H1 (cell line): ENCODE results near the gene CCT6B. TPM values are rescaled to one million over a fixed set of nuclear protein-coding genes. Genes with fewer than 3 reads are reported as not detected.

ENCODE experiments used
- CTCF ChIA-PET: fragments of 300-600 bp; sonication (Branson Sonifier 250); formaldehyde crosslinking; loops from one replicate; lab custom pipeline; 2021; ENCODE audit not compliant: partially characterized antibody; lab: Charles Lee
- POLR2A ChIA-PET: fragments of 300-600 bp; sonication (Branson Sonifier 250); formaldehyde crosslinking; loops from one replicate; lab custom pipeline; 2021; ENCODE audit warnings: inconsistent platforms; ENCODE audit not compliant: partially characterized antibody; lab: Charles Lee
- DNase-seq, 2 experiments: peaks; one replicate each; pipeline versions ENCODE4 v3.0.0 to v3.0.0-alpha.2; 2010 to 2022; ENCODE audit warnings: low spot score in 2 of 2, low read depth in 1 of 2, mixed read lengths in 1 of 2
- FAIRE-seq: peaks from 2 replicates; lab custom pipeline; 2011; peaks lifted over from hg19 to GRCh38; lab: Jason Lieb, UNC
- H2AFZ ChIP-seq: 2 replicates; pipeline ENCODE4 v1.8.1; 2012; ENCODE audit warnings: low read length, inconsistent platforms
- H2AK5ac ChIP-seq: 2 replicates; pipeline ENCODE4 v1.6.1; 2013; ENCODE audit warnings: low read depth, low read length
- H2BK120ac ChIP-seq: replicated peaks from 2 replicates; pipeline ENCODE3; 2013; ENCODE audit warnings: low read depth, low read length, inconsistent platforms
- H2BK12ac ChIP-seq: 2 replicates; pipeline ENCODE4 v1.6.1; 2013; ENCODE audit warnings: low read depth, low read length
- H2BK15ac ChIP-seq: 2 replicates; pipeline ENCODE4 v1.6.1; 2013; ENCODE audit warnings: low read length
- H2BK20ac ChIP-seq: 2 replicates; pipeline ENCODE4 v1.6.1; 2013; ENCODE audit warnings: low read length
- H2BK5ac ChIP-seq: 2 replicates; pipeline ENCODE4 v1.6.1; 2013; ENCODE audit warnings: low read depth, low read length
- H3K14ac ChIP-seq: 2 replicates; pipeline ENCODE4 v1.6.1; 2013; ENCODE audit warnings: inconsistent platforms; ENCODE audit not compliant: insufficient read length
- H3K18ac ChIP-seq: 2 replicates; pipeline ENCODE4 v1.6.1; 2013; ENCODE audit warnings: low read length; ENCODE audit errors: extremely low read depth
- H3K23ac ChIP-seq: 2 replicates; pipeline ENCODE4 v1.6.1; 2013; ENCODE audit warnings: inconsistent platforms; ENCODE audit not compliant: insufficient read length
- H3K23me2 ChIP-seq: 2 replicates; pipeline ENCODE4 v1.6.1; 2013; ENCODE audit warnings: low read depth, low read length
- H3K27ac ChIP-seq: 2 replicates; pipeline ENCODE4 v1.6.1; 2011; ENCODE audit warnings: low read depth, low read length, inconsistent platforms
- H3K27me3 ChIP-seq, 4 experiments: replicated peaks in 1 of 4; 1 replicate in 1 of 4; 2 replicates in 3 of 4; pipeline versions ENCODE4 v1.6.1 to v1.8.1; 2011 to 2013; ENCODE audit warnings: low read length in 3 of 4, mild to moderate bottlenecking in 3 of 4, inconsistent platforms in 2 of 4, mixed read lengths in 2 of 4, moderate library complexity in 1 of 4; ENCODE audit not compliant: control insufficient read depth in 3 of 4, insufficient read depth in 3 of 4; ENCODE audit errors: extremely low read depth in 1 of 4
- H3K36me3 ChIP-seq, 4 experiments: 2 replicates each; pipeline versions ENCODE4 v1.6.1 to v1.8.1; 2011 to 2013; ENCODE audit warnings: mild to moderate bottlenecking in 4 of 4, low read length in 3 of 4, moderate library complexity in 2 of 4, control low read depth in 1 of 4, inconsistent platforms in 1 of 4; ENCODE audit not compliant: insufficient read depth in 4 of 4, control insufficient read depth in 2 of 4
- H3K4ac ChIP-seq: replicated peaks from 2 replicates; pipeline ENCODE3; 2013; ENCODE audit warnings: low read length, low read depth, mixed read lengths, inconsistent platforms; ENCODE audit not compliant: insufficient read length
- H3K4me1 ChIP-seq, 4 experiments: replicated peaks in 1 of 4; 1 replicate in 1 of 4; 2 replicates in 3 of 4; pipeline versions ENCODE4 v1.6.1 to v1.8.1; 2011 to 2013; ENCODE audit warnings: low read length in 3 of 4, inconsistent platforms in 2 of 4, mixed read lengths in 1 of 4; ENCODE audit not compliant: insufficient read depth in 4 of 4, control insufficient read depth in 3 of 4
- H3K4me2 ChIP-seq, 2 experiments: 2 replicates each; pipeline versions ENCODE4 v1.6.1 to v1.8.1; 2011 to 2013; ENCODE audit warnings: low read depth in 2 of 2, low read length in 2 of 2, control low read depth in 1 of 2, inconsistent platforms in 1 of 2, mild to moderate bottlenecking in 1 of 2; ENCODE audit not compliant: insufficient read depth in 1 of 2
- H3K4me3 ChIP-seq, 4 experiments: fragments of 200-600, 300-600 bp in 1 of 4; sonication (generic), shearing (Covaris generic), sonication (Bioruptor Twin) in 1 of 4; 2 replicates each; pipeline versions ENCODE4 v1.5.1 to v1.8.1; 2011 to 2016; ENCODE audit warnings: low read length in 4 of 4, low read depth in 3 of 4, control low read depth in 2 of 4, inconsistent platforms in 2 of 4, mild to moderate bottlenecking in 2 of 4, mixed read lengths in 1 of 4, moderate library complexity in 1 of 4; ENCODE audit not compliant: insufficient read depth in 2 of 4; ENCODE audit errors: extremely low read depth in 1 of 4
- H3K56ac ChIP-seq: replicated peaks from 2 replicates; pipeline ENCODE3; 2013; ENCODE audit warnings: low read depth, mild to moderate bottlenecking, mixed read lengths, low read length, inconsistent platforms; ENCODE audit not compliant: insufficient read length
- H3K79me1 ChIP-seq: 2 replicates; pipeline ENCODE4 v1.6.1; 2013; ENCODE audit warnings: low read depth, low read length, control low read depth
- H3K79me2 ChIP-seq, 2 experiments: 2 replicates each; pipeline versions ENCODE4 v1.6.1 to v1.8.1; 2012 to 2013; ENCODE audit warnings: low read length in 2 of 2, mild to moderate bottlenecking in 2 of 2, inconsistent platforms in 1 of 2; ENCODE audit not compliant: insufficient read depth in 2 of 2, control insufficient read depth in 1 of 2
- H3K9ac ChIP-seq, 4 experiments: replicated peaks in 1 of 4; 1 replicate in 1 of 4; 2 replicates in 3 of 4; pipeline versions ENCODE4 v1.6.1 to v1.8.1; 2011 to 2013; ENCODE audit warnings: low read depth in 3 of 4, low read length in 3 of 4, control low read depth in 2 of 4, mild to moderate bottlenecking in 2 of 4, moderate library complexity in 2 of 4, inconsistent platforms in 1 of 4; ENCODE audit errors: extremely low read depth in 1 of 4
- H3K9me3 ChIP-seq, 2 experiments: 2 replicates each; pipeline versions ENCODE4 v1.6.1 to v1.8.1; 2012 to 2013; ENCODE audit warnings: mild to moderate bottlenecking in 2 of 2, moderate library complexity in 2 of 2, control low read depth in 1 of 2, inconsistent platforms in 1 of 2, low read depth in 1 of 2, low read length in 1 of 2, mixed read lengths in 1 of 2; ENCODE audit not compliant: insufficient read depth in 2 of 2
- H4K20me1 ChIP-seq, 2 experiments: replicated peaks in 1 of 2; 2 replicates each; pipeline versions ENCODE3 to v1.8.1; 2011 to 2013; ENCODE audit warnings: inconsistent platforms in 2 of 2, low read length in 2 of 2, mild to moderate bottlenecking in 1 of 2; ENCODE audit not compliant: insufficient read depth in 2 of 2, control insufficient read depth in 1 of 2
- H4K5ac ChIP-seq: 2 replicates; pipeline ENCODE4 v1.6.1; 2013; ENCODE audit warnings: low read length, low read depth, mixed read lengths, inconsistent platforms; ENCODE audit not compliant: insufficient read length
- H4K8ac ChIP-seq: 2 replicates; pipeline ENCODE4 v1.8.0; 2013; ENCODE audit warnings: mild to moderate bottlenecking, moderate library complexity, low read length, inconsistent platforms; ENCODE audit not compliant: insufficient read depth; ENCODE audit errors: extremely low read depth
- H4K91ac ChIP-seq: replicated peaks from 2 replicates; pipeline ENCODE3; 2013; ENCODE audit warnings: low read length, mixed read lengths, inconsistent platforms; ENCODE audit not compliant: insufficient read length
- BCL11A ChIP-seq, 2 experiments: IDR thresholded peaks; one replicate each; pipeline ENCODE4 v1.6.1; 2011; ENCODE audit warnings: low read depth in 2 of 2, low read length in 2 of 2, mild to moderate bottlenecking in 2 of 2
- RAD21 ChIP-seq, 2 experiments: IDR thresholded peaks in 1 of 2; conservative IDR thresholded peaks in 1 of 2; 2 replicates each; pipeline ENCODE4 v1.6.1; 2011; ENCODE audit warnings: low read depth in 2 of 2, low read length in 2 of 2, improper control_type of control experiment in 1 of 2, inconsistent platforms in 1 of 2, mild to moderate bottlenecking in 1 of 2, moderate library complexity in 1 of 2
- SP1 ChIP-seq: IDR thresholded peaks from 2 replicates; pipeline ENCODE4 v1.6.1; 2011; ENCODE audit warnings: low read depth, low read length
- WGBS, 2 experiments: shearing (Covaris generic) in 1 of 2; methylation state at CpG; one replicate each; pipeline versions ENCODE4 v1.1.6 to v1.1.7; 2013 to 2015; ENCODE audit warnings: low lambda C conversion rate in 2 of 2, mixed read lengths in 2 of 2, inconsistent platforms in 1 of 2, low coverage in 1 of 2, missing lambda C conversion rate in 1 of 2; ENCODE audit not compliant: insufficient replicate concordance in 2 of 2, insufficient coverage in 1 of 2, insufficient read length in 1 of 2; ENCODE audit errors: extremely low coverage in 1 of 2, missing lambda C conversion rate in 1 of 2; 5-methylcytosine and 5-hydroxymethylcytosine counted together
- polyA plus RNA-seq, 7 experiments: library from polyadenylated mRNA; depleted of rRNA in 3 of 7; stranded (reverse) in 5 of 7; unstranded in 2 of 7; fragments of >200 nt in 5 of 7; fragments of 200-250 nt in 2 of 7; gene quantifications; 1 replicate in 5 of 7; 2 replicates in 1 of 7; 4 replicates in 1 of 7; pipeline versions ENCODE4 v1.2.1 to v1.2.3, GENCODE V29; 2011 to 2013; ENCODE audit warnings: missing spikeins in 2 of 7, mixed read lengths in 2 of 7
- total RNA-seq: library from RNA; stranded (reverse); fragmentation: NEBNext Ultra II Directional; extraction: Animal tissue kit (Norgen Biotek cat#: 25700); gene quantifications from 2 replicates; pipeline ENCODE4 v1.2.1, GENCODE V29; 2021
- TF ChIP-seq, protein P1 (sequence below): IDR thresholded peaks from 2 replicates; pipeline ENCODE4 v1.6.1; 2012; ENCODE audit warnings: low read length, inconsistent platforms
- TF ChIP-seq, protein P2 (sequence below): IDR thresholded peaks from 2 replicates; pipeline ENCODE4 v1.6.1; 2011; ENCODE audit warnings: low read length, improper control_type of control experiment

The CCT6B gene
- total and polyA plus RNA-seq, 2 of the 8 experiments (the other 6 are each of a cell fraction or from before 2014, with no cell fraction given) = 0.67 to 1.3 TPM

GRCh38 chr17:35003778-35004177 is 42.5 kb upstream of the CCT6B start:
- H3K4me2 ChIP-seq = no peak overlapping the region
- no peaks in the 10 kb centered on the region for H3K27me3 ChIP-seq
- H3K36me3 ChIP-seq = peaks cover 31 to 87% (median 59%) of the 10 kb centered on the region in 4 experiments
- no peak overlapping the region for H3K4me3 ChIP-seq
- no peak overlapping the region for H3K4ac ChIP-seq
- no peak overlapping the region for H4K5ac ChIP-seq
- no peaks in the 10 kb centered on the region for H3K23me2 ChIP-seq
- H4K91ac ChIP-seq = no peak overlapping the region
- no peak for DNase-seq
- no peak overlapping the region for H3K18ac ChIP-seq
- H2BK20ac ChIP-seq = no peak overlapping the region
- H3K56ac ChIP-seq = no peak overlapping the region
- no peak overlapping the region for H2AK5ac ChIP-seq
- no peak overlapping the region for H2BK5ac ChIP-seq
- H2BK15ac ChIP-seq = no peak overlapping the region
- no peak overlapping the region for H3K14ac ChIP-seq
- no peak overlapping the region for H3K27ac ChIP-seq
- no peak overlapping the region for H3K9ac ChIP-seq
- no peak overlapping the region for H2AFZ ChIP-seq
- WGBS, 2 experiments = 95% methylated on average over 4 of the region's 4 CpGs; no CpG with 5 or more reads in 1 of the 2 experiments
- H2BK120ac ChIP-seq = no peak overlapping the region
- POLR2A ChIA-PET = interaction anchor here (1.1 to 5.3 kb wide), 4 partner anchors 8 to 56 kb away, joined by 3 to 26 read pairs (median 11); no protein-coding TSS in a partner anchor
- TF ChIP-seq SP1 = no peak
- TF ChIP-seq BCL11A (IDR thresholded peaks at IDR 0.05; ENCODE audit: low read depth in 2 of 2, low read length in 2 of 2) = no peak
- TF ChIP-seq, protein P1, sequence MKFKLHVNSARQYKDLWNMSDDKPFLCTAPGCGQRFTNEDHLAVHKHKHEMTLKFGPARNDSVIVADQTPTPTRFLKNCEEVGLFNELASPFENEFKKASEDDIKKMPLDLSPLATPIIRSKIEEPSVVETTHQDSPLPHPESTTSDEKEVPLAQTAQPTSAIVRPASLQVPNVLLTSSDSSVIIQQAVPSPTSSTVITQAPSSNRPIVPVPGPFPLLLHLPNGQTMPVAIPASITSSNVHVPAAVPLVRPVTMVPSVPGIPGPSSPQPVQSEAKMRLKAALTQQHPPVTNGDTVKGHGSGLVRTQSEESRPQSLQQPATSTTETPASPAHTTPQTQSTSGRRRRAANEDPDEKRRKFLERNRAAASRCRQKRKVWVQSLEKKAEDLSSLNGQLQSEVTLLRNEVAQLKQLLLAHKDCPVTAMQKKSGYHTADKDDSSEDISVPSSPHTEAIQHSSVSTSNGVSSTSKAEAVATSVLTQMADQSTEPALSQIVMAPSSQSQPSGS = no peak
- TF ChIP-seq RAD21 (IDR thresholded peaks at IDR 0.05 in 1 of 2, conservative IDR thresholded peaks at IDR 0.05 in 1 of 2; ENCODE audit: low read depth in 2 of 2, low read length in 2 of 2) = no peak
- TF ChIP-seq, protein P2, sequence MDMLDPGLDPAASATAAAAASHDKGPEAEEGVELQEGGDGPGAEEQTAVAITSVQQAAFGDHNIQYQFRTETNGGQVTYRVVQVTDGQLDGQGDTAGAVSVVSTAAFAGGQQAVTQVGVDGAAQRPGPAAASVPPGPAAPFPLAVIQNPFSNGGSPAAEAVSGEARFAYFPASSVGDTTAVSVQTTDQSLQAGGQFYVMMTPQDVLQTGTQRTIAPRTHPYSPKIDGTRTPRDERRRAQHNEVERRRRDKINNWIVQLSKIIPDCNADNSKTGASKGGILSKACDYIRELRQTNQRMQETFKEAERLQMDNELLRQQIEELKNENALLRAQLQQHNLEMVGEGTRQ = no peak
- TF ChIP-seq, all 59 proteins: peak for 0
- no peak overlapping the region for H2BK12ac ChIP-seq
- no peak overlapping the region for H3K23ac ChIP-seq
- H3K4me1 ChIP-seq = no peaks in the 10 kb centered on the region
- CTCF ChIA-PET = interaction anchor here (1.4 kb wide), 1 partner anchor 115 kb away, joined by 4 read pairs; no protein-coding TSS in a partner anchor
- no peaks in the 10 kb centered on the region for H3K79me2 ChIP-seq
- H3K79me1 ChIP-seq = no peaks in the 10 kb centered on the region
- no peak overlapping the region; the same call in 1 of the 2 replicates for H4K8ac ChIP-seq
- no peak for FAIRE-seq
- peaks cover 5 to 8% of the 10 kb centered on the region in 2 experiments for H4K20me1 ChIP-seq
- H3K9me3 ChIP-seq = no peaks in the 10 kb centered on the region
